BLaER1 treated with 17β-estradiol and CSF1 and Interleukin-3, amounts not matched to agents 10 nM and 100 nM (cell line): Measurements from ENCODE around the gene ZNF497.

ENCODE experiments used
- H3K27ac ChIP-seq, 11 experiments: shearing (Covaris generic); formaldehyde crosslinking; 2 replicates each; pipeline ENCODE4 v1.8.1; 2022
- H3K27me3 ChIP-seq, 11 experiments: shearing (Covaris generic); formaldehyde crosslinking; 2 replicates each; pipeline ENCODE4 v1.8.1; 2022
- H3K36me3 ChIP-seq, 11 experiments: shearing (Covaris generic); formaldehyde crosslinking; 2 replicates each; pipeline ENCODE4 v1.8.1; 2022
- H3K4me1 ChIP-seq, 10 experiments: shearing (Covaris generic); formaldehyde crosslinking; 2 replicates each; pipeline ENCODE4 v1.8.1; 2022
- H3K4me2 ChIP-seq, 11 experiments: shearing (Covaris generic); formaldehyde crosslinking; 2 replicates each; pipeline ENCODE4 v1.8.1; 2022
- H3K4me3 ChIP-seq, 10 experiments: shearing (Covaris generic); formaldehyde crosslinking; 2 replicates each; pipeline ENCODE4 v1.8.1; 2022
- H3K9ac ChIP-seq, 11 experiments: shearing (Covaris generic); formaldehyde crosslinking; 2 replicates each; pipeline ENCODE4 v1.8.1; 2022
- H3K9me3 ChIP-seq, 11 experiments: shearing (Covaris generic); formaldehyde crosslinking; replicated peaks in 1 of 11; 2 replicates each; pipeline ENCODE4 v1.8.1; 2022
- H4K20me1 ChIP-seq, 11 experiments: shearing (Covaris generic); formaldehyde crosslinking; 2 replicates each; pipeline ENCODE4 v1.8.1; 2022
- Cebpa-rat ChIP-seq, 11 experiments: shearing (Covaris generic); IDR thresholded peaks; 2 replicates each; pipeline ENCODE4 v1.8.1; 2022

Gene ZNF497

DNA sequence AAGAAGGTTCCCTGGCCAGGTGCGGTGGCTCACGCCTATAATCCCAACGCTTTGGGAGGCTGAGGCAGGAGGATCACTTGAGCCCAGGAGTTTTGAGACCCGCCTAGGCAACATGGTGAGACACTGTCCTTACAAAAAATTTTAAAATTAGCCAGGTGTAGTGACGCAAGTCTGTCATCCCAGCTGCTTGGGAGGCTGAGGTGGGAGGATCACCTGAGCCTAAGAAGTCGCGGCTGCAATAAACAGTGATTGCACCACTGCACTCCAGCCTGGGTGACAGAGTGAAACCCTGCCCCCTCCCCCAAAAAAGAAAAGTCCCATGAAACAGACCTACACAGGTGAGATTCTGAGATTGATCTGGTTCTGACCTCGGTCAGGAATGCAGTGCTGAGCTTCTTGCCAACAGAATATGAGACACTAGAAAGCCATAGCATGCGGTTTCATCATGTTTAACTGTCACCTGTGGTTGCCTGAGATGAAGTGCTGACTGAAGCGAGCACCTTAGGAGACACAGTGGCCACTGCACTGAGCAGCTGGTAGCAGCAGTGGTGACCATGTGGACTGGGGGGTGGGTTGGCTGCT, 7.2 kb downstream of the ZNF497 start:
- Histone ChIP-seq H3K9me3 (no peaks in the 10 kb centered on the region), H3K4me3 (0 out of 20 replicates have a peak overlapping the region, but pooled peaks of 1 of the 10 experiments have one; percentile 53), H3K4me2 (peak overlapping the region in 10 of 11 experiments; percentile 80 to 98 (median 93); a peak in 21 of 22 replicates), H4K20me1 (peaks cover 16 to 78% (median 68%) of the 10 kb centered on the region in 11 experiments), H3K4me1 (peaks cover 28 to 69% (median 53%) of the 10 kb centered on the region in 10 experiments), H3K27me3 (peaks cover 31 to 39% (median 35%) of the 10 kb centered on the region in 11 experiments), H3K27ac (no peak overlapping the region), H3K36me3 (peaks cover 0 to 42% (median 25%) of the 10 kb centered on the region in 11 experiments; a peak in 17 of 22 replicates), H3K9ac (peak overlapping the region in 1 of 11 experiments; percentile 40; a peak in 1 of 22 replicates)
- no peak for TF ChIP-seq Cebpa-rat (IDR thresholded peaks at IDR 0.05)

DNA sequence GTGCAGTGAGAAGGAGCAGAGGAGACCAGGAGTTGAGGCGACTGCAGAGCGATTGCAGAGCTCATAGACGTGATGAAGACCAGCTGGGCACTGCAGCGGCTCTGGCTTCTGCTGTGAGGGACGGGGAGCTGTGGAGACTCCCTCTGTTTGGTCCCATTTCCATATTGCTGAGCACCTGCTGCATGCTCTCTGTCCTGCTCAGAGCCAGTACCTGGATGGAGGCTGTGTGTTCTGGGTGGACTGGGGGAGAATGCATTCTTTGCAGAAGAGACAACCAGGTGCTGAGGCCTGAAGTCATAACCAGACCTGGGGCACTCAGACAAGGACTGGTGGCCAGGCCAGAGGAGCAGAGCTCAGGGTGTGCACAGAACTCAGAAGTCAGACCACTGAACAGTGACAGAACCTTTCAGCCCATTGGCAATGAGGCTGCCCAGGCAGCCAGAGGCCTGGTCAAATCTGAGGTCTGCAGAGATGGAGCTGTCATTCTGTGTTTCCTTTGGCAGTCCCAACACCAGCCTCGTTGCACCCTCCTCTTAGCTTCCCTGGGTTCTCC, 8.0 kb downstream of the ZNF497 start:
- peaks cover 0 to 42% (median 25%) of the 10 kb centered on the region in 11 experiments; a peak in 17 of 22 replicates for H3K36me3 ChIP-seq
- no peak overlapping the region for H3K4me2 ChIP-seq
- H3K4me3 ChIP-seq = no peak overlapping the region
- H3K9me3 ChIP-seq = no peaks in the 10 kb centered on the region
- TF ChIP-seq Cebpa-rat (IDR thresholded peaks at IDR 0.05) = no peak
- H3K4me1 ChIP-seq = peaks cover 35 to 76% (median 60%) of the 10 kb centered on the region in 10 experiments
- no peak overlapping the region for H3K9ac ChIP-seq
- H3K27me3 ChIP-seq = peaks cover 31 to 39% (median 35%) of the 10 kb centered on the region in 11 experiments
- no peak overlapping the region for H3K27ac ChIP-seq
- peaks cover 18 to 79% (median 68%) of the 10 kb centered on the region in 11 experiments for H4K20me1 ChIP-seq

DNA sequence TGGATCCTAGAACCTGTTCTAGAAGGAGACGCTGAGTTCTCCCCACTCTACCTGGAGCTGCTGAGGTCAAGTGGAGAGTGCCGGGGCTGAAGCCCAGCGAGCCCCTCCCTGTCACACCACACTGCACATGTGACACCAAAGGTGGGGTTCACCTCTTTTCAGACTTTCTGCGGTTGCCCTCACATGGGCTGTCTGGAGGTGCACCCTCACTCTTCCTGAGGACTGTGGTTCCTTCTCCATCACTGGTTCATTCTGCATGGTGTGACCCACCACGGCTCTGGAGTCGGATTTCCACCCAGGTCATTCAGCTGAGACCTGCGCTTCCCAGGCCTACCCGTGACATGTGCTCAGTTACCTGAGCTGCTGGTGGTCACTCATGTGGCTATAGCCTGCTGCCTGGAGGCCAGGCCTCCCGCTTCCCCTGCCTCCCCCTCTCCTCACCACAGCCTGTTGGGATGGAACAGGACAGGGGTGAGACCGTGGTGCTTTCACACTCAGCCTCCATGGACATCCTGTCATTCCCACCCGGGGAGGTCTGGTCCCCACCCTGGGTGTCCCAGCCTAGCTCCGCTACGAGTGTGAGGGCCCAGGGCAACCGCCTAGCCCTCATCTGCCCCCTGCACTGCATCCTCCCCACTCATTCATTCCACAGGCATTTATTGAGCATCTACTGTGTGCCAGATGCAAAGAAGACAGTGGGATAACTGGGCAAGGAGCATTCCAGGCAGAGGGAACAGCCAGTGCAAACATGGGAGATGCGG, 8.7 kb downstream of the ZNF497 start:
- no peak overlapping the region for H3K4me3 ChIP-seq
- H3K9ac ChIP-seq = no peak overlapping the region
- H3K4me1 ChIP-seq = peaks cover 42 to 79% (median 64%) of the 10 kb centered on the region in 10 experiments
- peaks cover 0 to 42% (median 25%) of the 10 kb centered on the region in 11 experiments; a peak in 17 of 22 replicates for H3K36me3 ChIP-seq
- H3K4me2 ChIP-seq = no peak overlapping the region
- TF ChIP-seq Cebpa-rat (IDR thresholded peaks at IDR 0.05) = no peak
- peaks cover 18 to 79% (median 68%) of the 10 kb centered on the region in 11 experiments for H4K20me1 ChIP-seq
- no peaks in the 10 kb centered on the region for H3K9me3 ChIP-seq
- H3K27ac ChIP-seq = no peak overlapping the region
- H3K27me3 ChIP-seq = peaks cover 31 to 39% (median 35%) of the 10 kb centered on the region in 11 experiments

DNA sequence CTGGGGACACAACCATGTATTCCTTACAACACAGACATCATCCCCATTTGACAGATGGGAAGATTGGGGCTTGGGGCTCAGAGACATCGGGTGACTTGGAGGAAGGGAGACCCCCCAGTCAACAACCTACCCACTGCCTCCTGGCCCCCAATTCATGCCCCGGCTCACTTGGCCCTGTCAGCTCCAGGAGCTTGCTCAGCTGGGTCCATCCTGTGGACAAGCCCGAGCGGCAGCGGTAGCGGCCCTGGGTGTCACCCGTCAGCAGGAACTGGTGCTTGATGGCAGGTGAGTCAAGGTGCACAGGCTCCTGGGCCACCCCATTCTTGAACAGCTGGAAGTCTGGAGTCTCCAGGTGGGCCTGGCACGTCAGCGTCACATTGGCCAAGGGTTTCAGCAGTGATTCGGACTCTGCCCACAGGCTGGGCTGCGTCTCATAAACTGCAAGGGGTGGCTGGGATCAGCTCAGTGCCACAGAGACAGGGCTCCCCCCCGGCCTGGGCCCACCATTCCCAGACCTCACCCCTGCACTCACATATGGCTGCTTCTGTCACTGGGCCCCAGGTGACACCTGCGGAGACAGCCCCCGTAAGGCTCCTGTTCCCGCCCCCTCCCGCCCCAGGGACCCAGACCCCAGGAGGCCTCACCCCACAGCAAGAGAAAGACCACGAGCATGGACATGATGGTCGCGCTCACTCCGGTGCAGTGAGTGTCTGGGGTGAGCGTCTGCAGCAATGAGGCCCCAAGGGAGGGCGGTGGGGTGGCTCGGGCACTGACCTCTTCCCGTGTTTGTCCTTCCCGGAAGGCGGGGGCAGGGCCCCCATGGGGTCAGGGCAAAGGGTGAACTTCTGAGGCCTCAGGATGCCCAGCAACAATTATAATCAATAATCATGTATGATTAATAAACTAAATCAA, 9.5 kb downstream of the ZNF497 start, which contains the start of gene A1BG:
Gene A1BG, minus strand, starts transcription at position 733 of the 912 bp plus-strand sequence. Its CDS starts 55 bp downstream, at position 678.
- no peaks in the 10 kb centered on the region for H3K9me3 ChIP-seq
- no peak within 1 kb of the TSS for H3K27ac ChIP-seq
- H3K4me1 ChIP-seq = peaks cover 49 to 78% (median 64%) of the 10 kb centered on the region in 10 experiments
- peaks cover 28 to 39% (median 32%) of the 10 kb centered on the region in 11 experiments for H3K27me3 ChIP-seq
- peaks cover 18 to 78% (median 68%) of the 10 kb centered on the region in 11 experiments for H4K20me1 ChIP-seq
- no peak for TF ChIP-seq Cebpa-rat (IDR thresholded peaks at IDR 0.05)
- H3K4me3 ChIP-seq = no peak within 1 kb of the TSS
- H3K9ac ChIP-seq = 0 out of 22 replicates have a peak within 1 kb of the TSS, but pooled peaks of 1 of the 11 experiments have one; percentile 23
- peaks cover 0 to 42% (median 25%) of the 10 kb centered on the region in 11 experiments; a peak in 17 of 22 replicates for H3K36me3 ChIP-seq
- peak within 1 kb of the TSS in 4 of 11 experiments; percentile 15 to 25 (median 18); a peak in 3 of 22 replicates for H3K4me2 ChIP-seq

DNA sequence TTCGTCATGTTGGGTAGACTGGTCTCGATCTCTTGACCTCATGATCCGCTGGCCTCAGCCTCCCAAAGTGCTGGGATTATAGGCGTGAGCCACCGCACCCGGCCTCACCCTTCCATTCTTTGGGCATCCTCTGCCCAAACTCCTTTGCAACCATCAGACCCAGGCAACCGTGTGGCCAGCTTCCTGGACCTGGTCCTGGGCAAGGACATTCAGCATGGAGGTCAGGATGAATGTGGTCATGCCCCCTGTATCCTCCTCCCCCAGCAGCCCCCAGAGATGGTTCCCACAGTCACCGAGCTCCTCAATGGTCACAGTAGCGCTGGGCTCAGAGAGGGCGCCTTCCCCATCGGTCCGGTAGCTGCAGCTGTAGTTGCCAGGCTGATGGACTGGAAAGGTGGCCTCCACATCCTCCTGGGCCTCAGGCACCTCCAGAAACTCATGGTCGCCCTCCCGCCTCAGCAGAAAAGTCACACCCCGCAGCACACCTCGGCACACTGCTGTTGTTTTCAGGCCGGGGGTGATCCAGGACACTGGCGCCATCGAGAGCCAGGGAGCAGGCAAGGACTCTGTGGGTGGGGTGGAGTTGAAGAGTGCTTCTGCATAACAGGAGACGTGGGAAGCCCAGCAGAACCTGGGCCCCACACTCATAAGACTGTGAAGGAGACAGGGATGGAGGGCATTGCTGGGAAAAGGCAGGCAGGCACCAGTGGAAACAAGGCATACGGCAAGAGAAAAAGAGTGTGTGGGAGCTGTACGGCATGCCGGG, 10.4 kb downstream of the ZNF497 start:
- no peak for TF ChIP-seq Cebpa-rat (IDR thresholded peaks at IDR 0.05)
- Histone ChIP-seq H3K4me2 (peak overlapping the region in 3 of 11 experiments; percentile 15 to 97 (median 97); a peak in 2 of 22 replicates), H3K9me3 (no peaks in the 10 kb centered on the region), H3K4me3 (no peak overlapping the region), H3K27me3 (peaks cover 21 to 31% (median 24%) of the 10 kb centered on the region in 11 experiments), H3K4me1 (peaks cover 46 to 70% (median 58%) of the 10 kb centered on the region in 10 experiments), H3K36me3 (peaks cover 0 to 42% (median 25%) of the 10 kb centered on the region in 11 experiments; a peak in 17 of 22 replicates), H3K9ac (no peak overlapping the region), H3K27ac (no peak overlapping the region), H4K20me1 (peaks cover 18 to 73% (median 66%) of the 10 kb centered on the region in 11 experiments)

DNA sequence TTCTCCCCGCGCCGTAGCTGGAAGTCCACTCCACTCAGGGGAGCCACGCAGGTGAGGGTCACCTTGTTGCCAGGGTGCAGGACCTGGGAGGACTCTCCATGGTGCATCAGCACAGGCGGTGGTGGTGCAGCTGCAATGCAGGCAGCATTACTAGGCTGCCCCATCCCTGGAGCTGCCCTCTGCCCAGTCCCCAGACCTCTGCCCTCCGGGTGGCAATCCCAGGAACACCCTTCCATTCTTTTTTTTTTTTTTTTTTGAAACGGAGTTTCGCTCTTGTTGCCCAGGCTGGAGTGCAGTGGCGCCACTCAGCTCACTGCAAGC, 11.0 kb downstream of the ZNF497 start:
- H4K20me1 ChIP-seq = peaks cover 18 to 66% (median 59%) of the 10 kb centered on the region in 11 experiments
- no peaks in the 10 kb centered on the region for H3K9me3 ChIP-seq
- H3K27me3 ChIP-seq = peaks cover 15 to 25% (median 17%) of the 10 kb centered on the region in 11 experiments
- H3K27ac ChIP-seq = no peak overlapping the region
- H3K36me3 ChIP-seq = peaks cover 0 to 42% (median 25%) of the 10 kb centered on the region in 11 experiments; a peak in 17 of 22 replicates
- no peak for TF ChIP-seq Cebpa-rat (IDR thresholded peaks at IDR 0.05)
- H3K4me2 ChIP-seq = peak overlapping the region in 9 of 11 experiments; percentile 86 to 99 (median 96); a peak in 18 of 22 replicates
- H3K4me3 ChIP-seq = no peak overlapping the region
- H3K9ac ChIP-seq = no peak overlapping the region
- H3K4me1 ChIP-seq = peaks cover 42 to 67% (median 55%) of the 10 kb centered on the region in 10 experiments

DNA sequence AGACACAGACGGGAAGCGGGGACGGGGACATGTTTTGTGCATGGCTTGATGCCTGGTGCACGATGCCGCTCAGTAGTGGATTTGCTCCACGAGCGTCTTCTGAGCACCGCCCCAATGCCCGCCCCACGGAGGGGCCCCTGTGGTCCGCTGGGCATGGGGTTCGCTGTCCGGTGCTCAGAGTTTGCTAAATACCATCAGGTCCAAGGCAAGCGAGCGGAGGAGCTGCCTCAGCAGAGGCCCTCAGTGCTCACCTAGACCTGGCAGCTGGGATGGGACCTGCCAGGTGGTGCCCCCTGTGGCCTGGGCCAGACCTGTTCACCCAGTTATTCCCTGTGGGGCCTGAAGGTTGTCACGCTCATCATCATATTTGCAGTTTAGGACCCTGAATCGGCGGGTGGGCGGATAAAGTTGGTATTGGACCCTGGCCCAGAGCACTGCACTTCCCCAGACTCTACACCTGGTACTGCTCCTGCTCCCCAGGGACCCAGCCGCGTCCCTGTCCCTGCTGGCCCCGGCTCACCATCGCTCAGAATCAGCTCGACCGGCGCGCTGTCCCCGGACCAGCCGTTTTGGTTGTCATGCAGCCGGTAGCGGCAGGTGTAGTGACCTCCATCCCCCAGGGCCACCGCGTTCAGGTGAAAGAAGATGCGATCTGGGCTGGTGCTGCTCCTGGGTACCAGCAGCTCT, 11.5 kb downstream of the ZNF497 start:
- peaks cover 0 to 42% (median 25%) of the 10 kb centered on the region in 11 experiments; a peak in 17 of 22 replicates for H3K36me3 ChIP-seq
- H3K27me3 ChIP-seq = peaks cover 10 to 20% (median 12%) of the 10 kb centered on the region in 11 experiments
- TF ChIP-seq Cebpa-rat (IDR thresholded peaks at IDR 0.05) = no peak
- H3K27ac ChIP-seq = peak overlapping the region in 8 of 11 experiments; percentile 78 to 98 (median 86); a peak in 11 of 22 replicates
- H3K4me1 ChIP-seq = peaks cover 42 to 67% (median 55%) of the 10 kb centered on the region in 10 experiments
- H3K9me3 ChIP-seq = no peaks in the 10 kb centered on the region
- peak overlapping the region; percentile 86 to 99 (median 96) for H3K4me2 ChIP-seq
- peak overlapping the region; percentile 65 to 91 (median 85); a peak in 19 of 22 replicates for H3K9ac ChIP-seq
- peaks cover 18 to 61% (median 54%) of the 10 kb centered on the region in 11 experiments for H4K20me1 ChIP-seq
- H3K4me3 ChIP-seq = peak overlapping the region in 9 of 10 experiments; percentile 50 to 88 (median 76); a peak in 16 of 20 replicates
